H1 (cell line): ENCODE results near the gene COLEC11. TPM values are rescaled to one million over a fixed set of nuclear protein-coding genes. Genes with fewer than 3 reads are reported as not detected.

Experiments
- CHD7 ChIP-seq: fragments of 300-600 bp; sonication (generic); IDR thresholded peaks from 2 replicates; pipeline ENCODE4 v1.7.1; 2012; ENCODE audit warnings: low read length, moderate library complexity, mild to moderate bottlenecking, inconsistent platforms; ENCODE audit not compliant: insufficient replicate concordance
- CREB1 ChIP-seq: IDR thresholded peaks from 2 replicates; pipeline ENCODE4 v1.6.1; 2012; ENCODE audit warnings: inconsistent platforms
- EGR1 ChIP-seq: IDR thresholded peaks from 2 replicates; pipeline ENCODE4 v1.6.1; 2011; ENCODE audit warnings: low read depth, low read length, borderline replicate concordance
- EZH2 ChIP-seq: fragments of 200-600 bp; sonication (generic); IDR thresholded peaks from 2 replicates; pipeline ENCODE4 v1.7.1; 2012; ENCODE audit warnings: low read depth, mild to moderate bottlenecking, moderate library complexity, low read length, inconsistent platforms; ENCODE audit not compliant: severe bottlenecking
- PHF8 ChIP-seq: fragments of 200-600 bp; sonication (generic); conservative IDR thresholded peaks from 2 replicates; pipeline ENCODE4 v1.7.1; 2012; ENCODE audit warnings: low read depth, mild to moderate bottlenecking, inconsistent platforms, low read length, moderate library complexity
- RBBP5 ChIP-seq: IDR thresholded peaks from 2 replicates; pipeline ENCODE4 v1.7.1; 2012; ENCODE audit warnings: low read depth, mild to moderate bottlenecking, inconsistent platforms, low read length, moderate library complexity, borderline replicate concordance
- SUZ12 ChIP-seq: fragments of 200-600 bp; sonication (generic); IDR thresholded peaks from 2 replicates; pipeline ENCODE4 v1.6.1; 2012; ENCODE audit warnings: mild to moderate bottlenecking, inconsistent platforms, low read length, moderate library complexity, mixed read lengths
- TAF7 ChIP-seq: optimal IDR thresholded peaks from 2 replicates; pipeline ENCODE3; 2011; ENCODE audit warnings: low read depth, mild to moderate bottlenecking, inconsistent platforms, low read length, moderate library complexity, borderline replicate concordance
- TEAD4 ChIP-seq: IDR thresholded peaks from 2 replicates; pipeline ENCODE4 v1.6.1; 2012; ENCODE audit warnings: low read depth, low read length, inconsistent platforms, mixed read lengths
- polyA plus RNA-seq, 7 experiments: library from polyadenylated mRNA; depleted of rRNA in 3 of 7; stranded (reverse) in 5 of 7; unstranded in 2 of 7; fragments of >200 nt in 5 of 7; fragments of 200-250 nt in 2 of 7; gene quantifications; 1 replicate in 5 of 7; 2 replicates in 1 of 7; 4 replicates in 1 of 7; pipeline versions ENCODE4 v1.2.1 to v1.2.3, GENCODE V29; 2011 to 2013; ENCODE audit warnings: missing spikeins in 2 of 7, mixed read lengths in 2 of 7
- total RNA-seq: library from RNA; stranded (reverse); fragmentation: NEBNext Ultra II Directional; extraction: Animal tissue kit (Norgen Biotek cat#: 25700); gene quantifications from 2 replicates; pipeline ENCODE4 v1.2.1, GENCODE V29; 2021

The COLEC11 gene
- total and polyA plus RNA-seq, 2 of the 8 experiments (the other 6 are each of a cell fraction or from before 2014, with no cell fraction given) = 0.47 to 0.80 TPM

GRCh38 chr2:3645745-3646389, 51.0 kb downstream of the COLEC11 start (continued):
- TF ChIP-seq CHD7 (no peak), PHF8 (no peak), SUZ12 (no peak), EGR1 (no peak), TEAD4 (no peak), EZH2 (no peak), CREB1 (no peak), RBBP5 (no peak), TAF7 (no peak)
